Measurements from ENCODE around the gene FAM236C.
"Not testable (repeated sequence)": the region's sequence is repeated elsewhere in the genome, so short reads cannot be mapped to it uniquely, and the experiment has no call there.

Gene FAM236C

DNA sequence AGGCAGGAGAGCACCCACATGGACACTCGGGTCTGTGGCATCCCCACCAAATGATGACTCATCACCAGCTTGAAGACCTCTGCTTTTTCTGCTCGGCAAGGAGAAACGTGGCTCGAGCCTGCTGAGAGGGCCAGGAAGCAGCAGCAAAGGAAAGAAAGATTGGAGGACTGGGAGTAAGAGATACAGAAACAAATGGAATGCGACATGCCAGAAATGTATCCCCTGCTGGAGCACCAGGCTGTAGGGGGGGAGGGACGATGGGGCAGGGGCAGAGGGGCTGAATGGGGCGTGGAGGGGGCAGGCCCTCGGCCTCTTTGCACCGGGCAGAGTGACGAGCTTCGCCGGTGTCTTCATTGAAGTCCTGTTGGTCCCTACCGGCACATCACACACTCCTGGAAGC is at the start of gene FAM236C:
TSS of gene FAM236C (plus strand) at position 301 of the 400 bp plus-strand sequence. CDS start 100 bp downstream, outside the sequence.
- not testable (repeated sequence) for DNase-seq

- DNase-seq: not testable (repeated sequence)
Measured at GRCh38 chrX:72882898-72883297, 29.5 kb upstream of the FAM236C start.

GRCh38 chrX:72889740-72890139 is 22.7 kb upstream of the FAM236C start:
- not testable (repeated sequence) for DNase-seq

- not testable (repeated sequence) for DNase-seq
Measured at GRCh38 chrX:72916096-72916495, 3.7 kb downstream of the FAM236C start.

- DNase-seq: not testable (repeated sequence)
Measured at GRCh38 chrX:72932283-72932682, 19.9 kb downstream of the FAM236C start.

- DNase-seq: not testable (repeated sequence)
Measured at GRCh38 chrX:72936455-72936854, 24.0 kb downstream of the FAM236C start.

GRCh38 chrX:72936882-72937455 is 24.6 kb downstream of the FAM236C start:
- not testable (repeated sequence) for DNase-seq

DNA sequence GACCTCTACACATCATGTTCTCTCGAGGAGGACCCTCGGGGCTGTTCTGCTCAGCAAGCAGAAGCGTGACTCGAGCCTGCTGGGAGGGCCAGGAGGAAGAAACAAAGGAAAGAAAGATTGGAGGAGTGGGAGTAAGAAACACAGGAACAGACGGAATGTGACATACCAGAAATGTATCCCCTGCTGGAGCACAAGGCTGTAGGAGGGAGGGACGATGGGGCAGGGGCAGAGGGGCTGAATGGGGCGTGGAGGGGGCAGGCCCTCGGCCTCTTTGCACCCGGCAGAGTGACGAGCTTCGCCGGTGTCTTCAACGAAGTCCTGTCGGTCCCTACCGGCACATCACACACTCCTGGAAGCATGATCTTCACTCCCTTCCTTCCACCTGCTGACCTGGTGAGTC is 25.5 kb downstream of the FAM236C start, which contains the start of gene FAM236A:
TSS of gene FAM236A (plus strand) at position 301 of the 400 bp plus-strand sequence. CDS start at position 358, 57 bp downstream.
- DNase-seq: not testable (repeated sequence)

GRCh38 chrX:72942272-72942671 is 29.9 kb downstream of the FAM236C start:
- not testable (repeated sequence) for DNase-seq

DNA sequence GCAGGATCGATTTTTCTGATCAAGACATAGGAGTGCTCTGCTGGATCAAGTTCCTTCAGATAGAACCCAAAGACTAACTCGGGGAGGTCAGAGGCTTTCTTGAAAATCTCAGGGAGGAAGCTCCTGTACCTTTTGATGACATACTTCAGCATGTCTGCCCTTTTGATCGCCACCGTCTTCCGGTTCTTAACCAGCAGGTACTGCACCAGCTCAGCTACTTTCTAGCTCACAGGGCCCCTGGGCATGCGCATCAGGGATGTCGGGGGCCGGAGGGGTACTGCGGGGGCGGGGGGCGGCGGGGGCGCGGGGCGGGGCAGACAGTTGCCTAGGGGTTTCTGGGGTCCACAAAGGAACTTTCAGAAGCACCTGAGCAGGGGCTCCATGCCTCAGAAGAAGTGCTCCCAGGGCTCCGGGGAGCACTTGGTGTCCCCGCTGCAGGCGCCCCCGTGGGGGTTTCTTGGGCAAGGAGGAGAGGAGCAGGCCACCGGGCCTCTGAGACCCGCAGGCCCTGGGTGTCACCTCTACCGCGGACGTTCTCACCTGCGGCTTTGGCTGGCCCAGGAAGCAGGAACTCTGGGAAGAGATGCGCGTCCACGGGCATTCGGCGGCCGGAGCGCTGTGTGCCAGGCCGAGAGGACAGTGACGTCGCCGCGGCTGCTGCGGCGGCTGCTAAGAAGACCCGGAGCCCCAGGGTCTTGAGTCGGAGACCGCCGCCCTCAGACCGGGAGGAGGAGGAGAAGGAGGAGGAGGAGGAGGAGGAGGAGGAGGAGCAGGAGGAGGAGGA is 30.8 kb downstream of the FAM236C start:
- not testable (repeated sequence) for DNase-seq

GRCh38 chrX:72943819-72944169 is 31.4 kb downstream of the FAM236C start, which contains the start of gene DMRTC1:
DMRTC1 (minus strand) TSS chrX:72943837; CDS start chrX:72875694, 68,143 bp downstream.
- DNase-seq: not testable (repeated sequence)

DNA sequence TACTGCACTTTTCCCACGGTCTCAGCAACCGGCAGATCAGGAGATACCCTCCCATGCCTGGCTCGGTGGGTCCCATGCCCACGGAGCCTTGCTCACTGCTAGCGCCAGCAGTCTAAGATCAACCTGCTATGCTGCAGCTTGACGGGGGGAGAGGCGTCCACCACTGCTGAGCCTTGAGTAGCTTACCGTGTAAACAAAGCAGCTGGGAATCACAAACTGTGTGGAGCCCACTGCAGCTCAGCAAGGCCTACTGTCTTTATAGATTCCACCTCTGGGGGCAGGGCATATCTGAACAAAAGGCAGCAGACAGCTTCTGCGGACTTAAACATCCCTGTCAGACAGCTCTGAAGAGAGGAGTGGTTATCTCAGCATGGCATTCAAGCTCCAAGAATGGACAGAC is 47.6 kb downstream of the FAM236C start:
- not testable (repeated sequence) for DNase-seq

Data from CD4-positive, alpha-beta T cell treated with Interleukin-21 for 1 hour (primary cell).